Ascending aorta (tissue), 2 donors: ENCODE results near the gene ARF3. TPM values are rescaled to one million over a fixed set of nuclear protein-coding genes. Genes with fewer than 3 reads are reported as not detected.

Source experiments
- DNase-seq, 2 donors: peaks; one replicate each; pipeline ENCODE4 v3.0.0-alpha.2; 2019; ENCODE audit warnings: low spot score in 2 of 2
- H3K27ac ChIP-seq, 2 donors: fragments of 200-600 bp; sonication (generic); one replicate each; pipeline ENCODE4 v1.5.1; 2016 to 2017; ENCODE audit warnings: mild to moderate bottlenecking in 1 of 2
- H3K27me3 ChIP-seq: fragments of 200-600 bp; sonication (generic); one replicate; pipeline ENCODE4 v1.5.1; 2017
- H3K36me3 ChIP-seq, 2 donors: fragments of 200-600 bp; sonication (generic); one replicate each; pipeline ENCODE4 v1.5.1; 2016
- H3K4me1 ChIP-seq, 2 donors: fragments of 200-600 bp; sonication (generic); one replicate each; pipeline ENCODE4 v1.5.1; 2016 to 2017; ENCODE audit warnings: mild to moderate bottlenecking in 1 of 2
- H3K4me3 ChIP-seq, 2 donors: fragments of 200-600 bp; sonication (generic); one replicate each; pipeline ENCODE4 v1.5.1; 2016 to 2017; ENCODE audit warnings: mild to moderate bottlenecking in 1 of 2
- H3K9me3 ChIP-seq, 2 donors: fragments of 200-600 bp; sonication (generic); one replicate each; pipeline ENCODE4 v1.5.1; 2016
- CTCF ChIP-seq, 3 experiments: fragments of 200-600 bp in 2 of 3; fragments of 450-650 bp in 1 of 3; sonication (generic) in 2 of 3; IDR thresholded peaks; one replicate each; pipeline ENCODE4 v1.5.1; 2016 to 2019; ENCODE audit warnings: antibody characterized with exemption in 3 of 3, mild to moderate bottlenecking in 1 of 3, moderate library complexity in 1 of 3
- intact Hi-C: fragments of 100-400 bp; cut with DNase I; formaldehyde crosslinking; loops from one replicate; pipeline ENCODE4 v1.15.1; 2023
- total RNA-seq: library from RNA; depleted of rRNA; stranded (reverse); fragments of >200 nt; gene quantifications from one replicate; pipeline ENCODE4 v1.1.0, GENCODE V29; 2016

Gene ARF3
- total RNA-seq, 1 donor from 2014 or later, result 68.4 TPM

- peaks cover 0 to 8% of the 10 kb centered on the region in 2 donors for H3K4me1 ChIP-seq
- intact Hi-C loops, result no loop called here
- H3K27me3 ChIP-seq, result no peaks in the 10 kb centered on the region
- H3K36me3 ChIP-seq, result no peaks in the 10 kb centered on the region
- H3K9me3 ChIP-seq, result no peaks in the 10 kb centered on the region
- DNase-seq, result no peak
- no peak for TF ChIP-seq CTCF (IDR thresholded peaks at IDR 0.05)
- no peak overlapping the region for H3K4me3 ChIP-seq
- no peak overlapping the region for H3K27ac ChIP-seq
These were observed 9.0 kb upstream of the ARF3 start for GRCh38 chr12:48966177-48966895.

GRCh38 chr12:48965298-48965838 is 8.1 kb upstream of the ARF3 start:
- Histone ChIP-seq H3K9me3 (no peaks in the 10 kb centered on the region), H3K27ac (no peak overlapping the region), H3K36me3 (no peaks in the 10 kb centered on the region), H3K4me3 (no peak overlapping the region), H3K27me3 (no peaks in the 10 kb centered on the region), H3K4me1 (peaks cover 0 to 3% of the 10 kb centered on the region in 2 donors)
- no peak for DNase-seq
- intact Hi-C loops, result no loop called here
- TF ChIP-seq CTCF (IDR thresholded peaks at IDR 0.05), result peak in 1 of 3 experiments; percentile 9

GRCh38 chr12:48961801-48962200 is 4.5 kb upstream of the ARF3 start:
- H3K36me3 ChIP-seq, result no peaks in the 10 kb centered on the region
- intact Hi-C loops, result no loop called here
- no peak for DNase-seq
- no peaks in the 10 kb centered on the region for H3K9me3 ChIP-seq
- TF ChIP-seq CTCF (IDR thresholded peaks at IDR 0.05), result no peak
- peaks cover 0 to 7% of the 10 kb centered on the region in 2 donors for H3K4me1 ChIP-seq
- no peaks in the 10 kb centered on the region for H3K27me3 ChIP-seq
- no peak overlapping the region for H3K27ac ChIP-seq
- no peak overlapping the region for H3K4me3 ChIP-seq

GRCh38 chr12:48961331-48961730 is 4.0 kb upstream of the ARF3 start:
- Histone ChIP-seq H3K27ac (no peak overlapping the region), H3K9me3 (no peaks in the 10 kb centered on the region), H3K27me3 (no peaks in the 10 kb centered on the region), H3K4me1 (peaks cover 0 to 7% of the 10 kb centered on the region in 2 donors), H3K4me3 (no peak overlapping the region), H3K36me3 (no peaks in the 10 kb centered on the region)
- TF ChIP-seq CTCF (IDR thresholded peaks at IDR 0.05), result no peak
- intact Hi-C loops, result no loop called here
- no peak for DNase-seq

GRCh38 chr12:48960834-48961233 is 3.5 kb upstream of the ARF3 start:
- H3K36me3 ChIP-seq, result no peaks in the 10 kb centered on the region
- no peak for TF ChIP-seq CTCF (IDR thresholded peaks at IDR 0.05)
- no peaks in the 10 kb centered on the region for H3K27me3 ChIP-seq
- no peaks in the 10 kb centered on the region for H3K9me3 ChIP-seq
- no peak overlapping the region for H3K27ac ChIP-seq
- H3K4me3 ChIP-seq, result no peak overlapping the region
- intact Hi-C loops, result no loop called here
- DNase-seq, result no peak
- peaks cover 0 to 11% of the 10 kb centered on the region in 2 donors for H3K4me1 ChIP-seq
